ENCODE results near the gene ANKH. TPM values are rescaled to one million over a fixed set of nuclear protein-coding genes. Genes with fewer than 3 reads are reported as not detected.

The ANKH gene
- polyA plus RNA-seq, 3 donors: 2.4 to 6.3 (median 3.1) TPM

- peaks cover 26 to 29% of the 10 kb centered on the region in 2 donors for H3K4me1 ChIP-seq (ENCODE audit: control insufficient read depth in 1 of 2, insufficient read depth in 2 of 2, low read length in 2 of 2)
- H3K27me3 Mint-ChIP-seq (ENCODE audit: low read depth in 3 of 3): no peaks in the 10 kb centered on the region
- peaks cover 52% of the 10 kb centered on the region for H3K79me2 ChIP-seq (ENCODE audit: insufficient read depth, low read length)
- peaks cover 54 to 77% of the 10 kb centered on the region in 2 donors for H3K36me3 ChIP-seq (replicated peaks in 1 of 2; ENCODE audit: control insufficient read depth in 1 of 2, insufficient read depth in 2 of 2, low read length in 2 of 2)
- TF ChIP-seq, protein P1, sequence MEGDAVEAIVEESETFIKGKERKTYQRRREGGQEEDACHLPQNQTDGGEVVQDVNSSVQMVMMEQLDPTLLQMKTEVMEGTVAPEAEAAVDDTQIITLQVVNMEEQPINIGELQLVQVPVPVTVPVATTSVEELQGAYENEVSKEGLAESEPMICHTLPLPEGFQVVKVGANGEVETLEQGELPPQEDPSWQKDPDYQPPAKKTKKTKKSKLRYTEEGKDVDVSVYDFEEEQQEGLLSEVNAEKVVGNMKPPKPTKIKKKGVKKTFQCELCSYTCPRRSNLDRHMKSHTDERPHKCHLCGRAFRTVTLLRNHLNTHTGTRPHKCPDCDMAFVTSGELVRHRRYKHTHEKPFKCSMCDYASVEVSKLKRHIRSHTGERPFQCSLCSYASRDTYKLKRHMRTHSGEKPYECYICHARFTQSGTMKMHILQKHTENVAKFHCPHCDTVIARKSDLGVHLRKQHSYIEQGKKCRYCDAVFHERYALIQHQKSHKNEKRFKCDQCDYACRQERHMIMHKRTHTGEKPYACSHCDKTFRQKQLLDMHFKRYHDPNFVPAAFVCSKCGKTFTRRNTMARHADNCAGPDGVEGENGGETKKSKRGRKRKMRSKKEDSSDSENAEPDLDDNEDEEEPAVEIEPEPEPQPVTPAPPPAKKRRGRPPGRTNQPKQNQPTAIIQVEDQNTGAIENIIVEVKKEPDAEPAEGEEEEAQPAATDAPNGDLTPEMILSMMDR (IDR thresholded peaks at IDR 0.05): no peak
- no peak overlapping the region for H3K27ac ChIP-seq (ENCODE audit: low read depth in 1 of 2, low read length in 2 of 2)
- H3K27me3 ChIP-seq (ENCODE audit: control insufficient read depth in 2 of 2, insufficient read depth in 2 of 2, low read length in 2 of 2): no peaks in the 10 kb centered on the region
- no peak overlapping the region for H3K9ac ChIP-seq (ENCODE audit: insufficient read depth, low read length, poor library complexity, severe bottlenecking)
- no peak overlapping the region for H2AFZ ChIP-seq (ENCODE audit: insufficient read depth, low read depth, low read length, poor library complexity, severe bottlenecking)
- H3K4me1 Mint-ChIP-seq: peaks cover 34% of the 10 kb centered on the region
- peaks cover 67 to 83% of the 10 kb centered on the region in 2 donors for H3K36me3 Mint-ChIP-seq
- H3K4me3 Mint-ChIP-seq: no peak overlapping the region
- no peak for DNase-seq
- H3K4me2 ChIP-seq (replicated peaks; ENCODE audit: extremely low read depth, low read length, poor library complexity, severe bottlenecking): no peak overlapping the region
- no peak overlapping the region for H3K27ac Mint-ChIP-seq
- peaks cover 0 to 3% (median 0%) of the 10 kb centered on the region in 7 donors for H3K9me3 Mint-ChIP-seq
- no peak overlapping the region for H3K4me3 ChIP-seq (replicated peaks in 1 of 3; ENCODE audit: low read depth in 2 of 3, low read length in 3 of 3)
- intact Hi-C loops (cut with micrococcal nuclease): no loop called here
- WGBS (ENCODE audit: insufficient coverage): no CpG with 5 or more reads among the region's 1 CpG
- no peaks in the 10 kb centered on the region for H3K9me3 ChIP-seq (replicated peaks in 1 of 2; ENCODE audit: control insufficient read depth in 1 of 2, insufficient read depth in 1 of 2, low read length in 2 of 2)
- H4K20me1 ChIP-seq (ENCODE audit: insufficient read depth, low read length): peaks cover 77% of the 10 kb centered on the region
Measured at GRCh38 chr5:14679595-14679994, 192.0 kb downstream of the ANKH start.

DNA sequence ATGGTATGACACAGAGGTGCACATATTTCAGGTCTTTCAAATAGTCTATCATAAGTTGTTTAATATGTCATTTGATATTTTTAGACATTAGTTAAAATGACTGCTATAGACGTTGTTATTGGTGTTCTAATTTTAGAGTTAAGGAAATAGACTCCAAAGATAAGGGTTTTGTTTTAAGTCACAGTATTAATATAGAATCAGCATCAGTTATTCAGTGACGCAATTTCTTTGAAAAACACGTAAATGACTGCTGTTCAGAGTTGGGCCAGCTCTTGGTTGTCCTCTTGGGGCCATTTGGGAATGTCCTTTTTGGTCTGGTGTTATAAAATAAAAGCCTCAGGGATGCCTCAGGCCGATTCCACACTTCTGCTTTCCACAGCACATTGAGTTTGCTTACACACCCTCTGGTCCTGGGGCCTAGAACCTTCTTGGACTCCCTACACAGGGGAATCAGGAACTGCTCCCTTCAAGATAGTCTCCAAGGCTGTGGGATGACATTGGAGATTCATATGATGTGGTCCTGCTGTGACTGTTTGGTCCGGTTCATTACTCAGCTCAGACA lies 192.7 kb downstream of the ANKH start:
- H3K9ac ChIP-seq (ENCODE audit: insufficient read depth, low read length, poor library complexity, severe bottlenecking): no peak overlapping the region
- no peak overlapping the region for H3K4me2 ChIP-seq (replicated peaks; ENCODE audit: extremely low read depth, low read length, poor library complexity, severe bottlenecking)
- H3K4me1 ChIP-seq (ENCODE audit: control insufficient read depth in 1 of 2, insufficient read depth in 2 of 2, low read length in 2 of 2): peaks cover 27 to 29% of the 10 kb centered on the region in 2 donors
- intact Hi-C loops (cut with micrococcal nuclease): no loop called here
- DNase-seq: no peak
- Mint-ChIP-seq H3K4me3 (no peak overlapping the region), H3K27ac (peak overlapping the region in 5 of 7 donors; percentile 18 to 65 (median 50)), H3K9me3 (peaks cover 0 to 3% (median 0%) of the 10 kb centered on the region in 7 donors), H3K27me3 (ENCODE audit: low read depth in 3 of 3) (no peaks in the 10 kb centered on the region), H3K4me1 (peaks cover 39% of the 10 kb centered on the region), H3K36me3 (peaks cover 66 to 83% of the 10 kb centered on the region in 2 donors)
- no peak overlapping the region for H3K27ac ChIP-seq (ENCODE audit: low read depth in 1 of 2, low read length in 2 of 2)
- H3K36me3 ChIP-seq (replicated peaks in 1 of 2; ENCODE audit: control insufficient read depth in 1 of 2, insufficient read depth in 2 of 2, low read length in 2 of 2): peaks cover 46 to 75% of the 10 kb centered on the region in 2 donors
- H4K20me1 ChIP-seq (ENCODE audit: insufficient read depth, low read length): peaks cover 77% of the 10 kb centered on the region
- no peaks in the 10 kb centered on the region for H3K27me3 ChIP-seq (ENCODE audit: control insufficient read depth in 2 of 2, insufficient read depth in 2 of 2, low read length in 2 of 2)
- H2AFZ ChIP-seq (ENCODE audit: insufficient read depth, low read depth, low read length, poor library complexity, severe bottlenecking): no peak overlapping the region
- 40% methylated on average over 1 of the region's 5 CpGs for WGBS (ENCODE audit: insufficient coverage)
- no peak overlapping the region for H3K4me3 ChIP-seq (replicated peaks in 1 of 3; ENCODE audit: low read depth in 2 of 3, low read length in 3 of 3)
- no peaks in the 10 kb centered on the region for H3K9me3 ChIP-seq (replicated peaks in 1 of 2; ENCODE audit: control insufficient read depth in 1 of 2, insufficient read depth in 1 of 2, low read length in 2 of 2)
- TF ChIP-seq, protein P1 (IDR thresholded peaks at IDR 0.05): no peak
- peaks cover 55% of the 10 kb centered on the region for H3K79me2 ChIP-seq (ENCODE audit: insufficient read depth, low read length)
